Kidney tubule cell (primary cell): ENCODE measurements around the gene EGF.
A peak's percentile ranks its signal among the peaks of the same experiment; 100 is the strongest.
"Not testable (repeated sequence)": the region's sequence is repeated elsewhere in the genome, so short reads cannot be mapped to it uniquely, and the experiment has no call there.

Experiments used
- DNase-seq: peaks from one replicate; pipeline ENCODE4 v3.0.0-alpha.2; 2018; ENCODE audit warnings: low spot score

EGF gene

DNA sequence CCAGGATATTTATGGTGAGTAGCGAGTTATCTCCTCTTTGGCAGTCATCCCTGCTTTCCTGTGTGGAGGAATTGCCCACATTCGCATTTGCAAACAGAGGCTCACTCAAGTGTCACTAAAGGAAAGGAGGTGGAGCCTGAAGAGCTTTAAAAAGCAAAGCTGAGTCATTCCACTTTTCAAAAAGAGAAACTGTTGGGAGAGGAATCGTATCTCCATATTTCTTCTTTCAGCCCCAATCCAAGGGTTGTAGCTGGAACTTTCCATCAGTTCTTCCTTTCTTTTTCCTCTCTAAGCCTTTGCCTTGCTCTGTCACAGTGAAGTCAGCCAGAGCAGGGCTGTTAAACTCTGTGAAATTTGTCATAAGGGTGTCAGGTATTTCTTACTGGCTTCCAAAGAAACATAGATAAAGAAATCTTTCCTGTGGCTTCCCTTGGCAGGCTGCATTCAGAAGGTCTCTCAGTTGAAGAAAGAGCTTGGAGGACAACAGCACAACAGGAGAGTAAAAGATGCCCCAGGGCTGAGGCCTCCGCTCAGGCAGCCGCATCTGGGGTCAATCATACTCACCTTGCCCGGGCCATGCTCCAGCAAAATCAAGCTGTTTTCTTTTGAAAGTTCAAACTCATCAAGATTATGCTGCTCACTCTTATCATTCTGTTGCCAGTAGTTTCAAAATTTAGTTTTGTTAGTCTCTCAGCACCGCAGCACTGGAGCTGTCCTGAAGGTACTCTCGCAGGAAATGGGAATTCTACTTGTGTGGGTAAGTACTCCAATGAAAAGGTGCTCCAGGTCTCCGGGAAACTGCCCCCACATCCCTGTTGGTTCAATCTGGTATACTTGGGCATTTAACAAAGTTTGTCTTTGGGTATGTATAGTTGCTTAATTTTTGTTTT is at the start of gene EGF:
TSS of gene EGF (plus strand) at position 178 of the 890 bp plus-strand sequence. CDS start at position 631, 453 bp downstream.
- DNase-seq, result peak; percentile 81

DNA sequence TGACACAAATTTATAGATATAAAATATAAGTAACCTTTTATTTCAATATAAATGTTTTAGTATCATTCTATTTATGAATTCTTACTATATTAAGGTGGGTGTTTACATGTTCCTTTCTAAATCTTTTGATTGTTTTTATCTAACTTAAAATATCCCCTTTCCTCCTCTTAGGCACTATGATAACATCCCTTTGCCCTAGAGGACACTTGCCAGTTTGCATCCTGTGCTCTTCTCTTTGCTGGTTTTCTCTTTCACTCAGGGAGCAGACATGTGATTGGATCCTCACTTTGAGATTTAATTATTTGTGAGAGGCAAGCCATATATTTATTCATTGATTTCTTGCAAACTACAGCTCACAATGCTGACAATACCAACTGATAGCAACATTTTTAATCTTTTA is 48.5 kb upstream of the EGF start:
- no peak for DNase-seq

DNA sequence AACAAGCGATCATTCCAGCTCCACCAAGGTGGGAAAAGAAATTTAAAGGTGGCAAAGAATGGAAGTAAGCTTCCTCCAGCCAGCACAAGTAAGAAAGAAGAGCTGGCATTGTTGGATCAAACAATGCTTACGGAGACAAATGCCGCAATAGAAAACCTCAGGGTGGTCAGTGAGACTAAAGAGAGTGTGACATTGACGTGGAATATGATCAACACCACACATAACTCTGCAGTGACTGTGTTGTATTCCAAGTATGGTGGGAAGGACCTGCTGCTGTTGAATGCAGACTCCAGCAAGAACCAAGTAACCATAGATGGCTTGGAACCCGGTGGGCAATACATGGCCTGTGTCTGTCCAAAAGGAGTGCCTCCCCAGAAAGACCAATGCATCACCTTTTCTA is 42.6 kb upstream of the EGF start:
- no peak for DNase-seq

DNA sequence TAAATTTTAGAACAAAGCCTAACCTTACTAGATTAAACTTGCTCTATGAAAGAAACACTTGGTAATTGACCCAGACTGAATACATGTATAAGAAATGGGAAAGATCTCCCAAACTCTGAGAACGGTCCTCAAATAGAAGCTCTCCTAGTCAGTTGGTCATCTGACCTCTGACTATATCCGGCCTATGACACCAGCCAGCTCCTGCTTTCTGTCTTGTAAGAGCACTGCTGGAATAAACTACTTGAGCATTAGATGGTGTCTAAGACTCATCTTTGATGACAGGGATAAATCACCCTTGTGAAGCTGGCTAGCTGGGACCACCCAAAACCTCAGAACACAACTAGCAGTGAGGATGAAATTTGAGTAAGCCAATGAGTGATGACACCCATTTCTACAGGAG is 40.6 kb upstream of the EGF start:
- DNase-seq, result no peak

DNA sequence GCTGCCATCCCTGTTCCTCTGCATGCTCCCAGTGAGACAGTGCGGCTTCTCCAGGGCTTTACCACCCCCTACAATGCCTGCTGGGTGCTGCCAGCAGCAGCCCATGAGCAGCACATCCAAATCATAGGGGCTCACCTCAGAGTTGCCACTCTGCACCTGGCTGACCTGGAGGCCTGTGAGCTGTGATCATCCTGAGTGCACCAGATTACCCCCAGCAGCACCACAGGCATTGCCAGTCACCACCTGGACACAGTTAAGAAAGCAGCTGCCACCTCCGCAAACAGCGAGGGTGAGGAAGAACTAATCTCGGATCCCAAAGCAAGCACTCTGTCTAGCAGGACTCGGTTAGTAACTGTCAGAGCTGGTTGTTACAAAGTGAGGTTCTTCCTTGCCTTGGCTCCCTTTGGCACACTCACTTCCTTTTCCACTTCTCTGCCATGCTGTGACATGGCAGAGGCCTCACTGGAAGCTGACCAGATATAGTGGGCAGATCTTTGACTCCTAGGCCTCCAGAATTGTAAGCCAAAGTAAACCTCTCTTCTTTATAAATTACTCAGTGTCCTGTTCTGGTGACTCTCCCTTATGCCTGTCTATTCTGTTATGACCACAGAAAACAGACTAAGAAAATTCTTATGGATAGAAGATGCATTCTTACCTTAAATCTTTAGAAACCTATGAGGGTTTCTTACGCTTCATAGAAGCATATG is 39.6 kb upstream of the EGF start:
- no peak for DNase-seq

DNA sequence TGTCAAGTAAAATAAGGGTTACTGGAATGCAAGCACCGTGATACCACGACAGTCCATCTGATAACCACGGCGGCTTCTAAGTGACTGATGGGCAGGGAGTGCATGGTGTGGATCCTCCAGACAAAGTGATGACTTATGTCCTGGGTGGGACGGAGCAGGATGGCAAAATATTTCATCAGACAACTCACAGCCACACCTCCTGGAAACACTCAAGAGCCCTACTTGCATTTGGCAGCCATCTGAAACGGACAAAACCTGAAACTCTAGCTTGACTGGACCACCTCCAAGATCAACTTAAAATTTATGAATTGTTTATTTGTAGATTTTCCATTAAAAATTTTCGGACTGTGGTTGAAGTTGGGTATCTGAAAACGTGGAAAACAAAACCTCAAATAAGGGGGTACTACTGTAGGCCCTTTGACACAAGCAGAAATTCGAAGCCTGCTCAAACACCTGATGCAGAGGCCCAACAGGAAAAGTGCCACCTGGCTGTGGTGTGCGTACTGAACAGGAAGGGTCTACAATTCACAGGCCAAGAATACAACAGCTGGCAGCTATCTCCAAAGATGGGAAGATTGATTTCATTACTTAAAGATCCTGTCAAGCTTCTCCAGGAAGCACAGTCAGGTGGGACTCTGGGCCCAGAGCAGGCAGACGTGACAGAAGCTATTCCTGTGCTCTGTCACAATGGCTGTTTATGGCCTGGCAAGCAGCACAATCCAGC is 38.7 kb upstream of the EGF start:
- no peak for DNase-seq

DNA sequence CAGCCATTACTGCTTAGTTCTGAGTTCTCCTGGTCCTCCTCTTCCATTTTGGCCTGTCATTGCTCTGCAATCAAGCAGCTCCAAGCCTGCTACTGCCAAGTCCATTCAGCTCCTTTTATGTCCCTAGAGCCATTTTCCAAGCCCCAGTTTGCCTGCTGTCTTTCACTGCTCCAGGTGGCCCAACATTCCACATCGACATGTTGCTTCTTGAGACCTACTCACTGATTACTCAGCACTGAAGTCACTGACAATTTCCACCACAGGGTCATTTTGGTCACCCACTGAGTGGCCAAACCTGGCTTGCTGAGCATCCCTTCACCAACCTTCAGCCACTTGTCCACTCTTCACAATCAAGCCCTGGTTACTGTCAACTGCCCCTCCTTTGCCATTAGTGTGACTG is 37.6 kb upstream of the EGF start:
- peak; percentile 12 for DNase-seq

DNA sequence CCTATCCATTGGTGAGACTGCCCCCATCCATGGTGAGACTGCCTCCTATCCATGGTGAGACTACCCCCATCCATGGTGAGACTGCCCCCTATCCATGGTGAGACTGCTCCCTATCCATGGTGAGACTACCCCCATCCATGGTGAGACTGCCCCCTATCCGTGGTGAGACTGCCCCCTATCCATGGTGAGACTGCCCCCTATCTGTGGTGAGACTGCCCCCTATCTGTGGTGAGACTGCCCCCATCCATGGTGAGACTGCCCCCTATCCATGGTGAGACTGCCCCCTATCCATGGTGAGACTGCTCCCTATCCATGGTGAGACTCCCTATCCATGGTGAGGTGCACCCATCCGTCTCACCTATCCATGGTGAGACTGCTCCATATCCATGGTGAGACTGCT is 37.1 kb upstream of the EGF start:
- not testable (repeated sequence) for DNase-seq

DNA sequence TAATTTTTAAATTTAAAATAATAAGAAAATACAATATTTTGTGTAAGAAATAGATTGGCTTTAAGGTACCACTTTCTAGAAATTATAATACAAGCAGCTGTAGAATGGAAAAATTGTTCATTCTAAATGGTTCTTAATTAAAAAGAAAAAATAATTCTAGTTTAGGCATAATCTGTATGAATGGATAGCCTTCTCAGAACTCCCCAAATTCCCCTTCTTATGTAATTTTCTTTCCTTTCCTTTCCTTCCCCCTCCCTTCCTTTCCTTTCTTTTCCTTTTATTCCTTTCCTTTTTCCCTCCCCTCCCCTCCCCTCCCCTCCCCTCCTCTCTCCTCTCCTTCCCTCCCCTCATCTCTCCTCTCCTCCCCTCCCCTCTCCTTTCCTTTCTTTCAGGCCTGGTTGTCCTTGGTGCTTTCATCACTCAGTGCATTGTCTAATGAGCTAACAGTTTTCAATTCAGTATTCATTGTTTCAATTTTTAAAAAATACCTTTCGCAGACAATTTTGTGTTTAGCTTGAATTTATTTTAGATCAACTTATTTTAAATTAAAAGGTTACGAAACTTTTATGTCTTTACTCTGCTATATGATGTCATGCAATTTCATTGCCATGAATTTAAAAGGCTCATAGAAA is 35.9 kb upstream of the EGF start:
- DNase-seq, result no peak

DNA sequence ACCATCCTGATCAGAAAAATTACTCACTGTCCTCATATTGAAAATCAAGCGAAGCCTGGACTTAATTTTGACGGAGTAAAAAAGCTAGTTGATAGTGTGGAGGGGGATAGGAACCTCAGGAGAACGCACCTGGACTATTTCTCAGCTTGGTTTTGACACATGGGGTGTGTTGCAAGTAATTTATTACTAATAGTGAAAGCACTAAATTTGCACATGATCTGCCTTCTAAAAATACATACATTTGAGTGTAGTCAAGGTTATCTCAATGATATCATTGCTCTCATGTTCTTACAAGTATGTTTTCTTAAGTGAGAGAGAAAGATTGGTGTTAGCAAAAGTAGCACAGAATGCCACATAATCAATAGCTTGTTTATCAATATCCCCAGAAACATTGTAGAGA is 35.3 kb upstream of the EGF start:
- no peak for DNase-seq

DNA sequence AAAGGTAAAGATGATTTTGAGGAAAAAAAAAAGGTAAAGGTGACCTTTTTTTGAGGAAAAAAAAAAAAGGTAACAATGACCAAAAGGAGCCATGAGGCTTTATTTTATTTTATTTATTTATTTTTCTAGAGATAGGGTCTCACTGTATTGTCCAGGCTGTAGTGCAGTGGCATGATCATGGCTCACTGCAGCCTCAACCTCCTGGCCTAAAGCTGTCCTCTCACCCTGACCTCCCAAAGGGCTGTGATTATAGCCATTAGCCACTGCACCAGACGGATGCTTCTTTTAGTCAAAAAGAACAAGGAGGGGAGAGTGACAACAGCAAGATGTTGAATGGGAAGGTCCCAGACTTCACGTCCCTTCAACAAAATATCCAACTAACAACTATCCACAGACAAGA is 34.3 kb upstream of the EGF start:
- DNase-seq, result no peak

DNA sequence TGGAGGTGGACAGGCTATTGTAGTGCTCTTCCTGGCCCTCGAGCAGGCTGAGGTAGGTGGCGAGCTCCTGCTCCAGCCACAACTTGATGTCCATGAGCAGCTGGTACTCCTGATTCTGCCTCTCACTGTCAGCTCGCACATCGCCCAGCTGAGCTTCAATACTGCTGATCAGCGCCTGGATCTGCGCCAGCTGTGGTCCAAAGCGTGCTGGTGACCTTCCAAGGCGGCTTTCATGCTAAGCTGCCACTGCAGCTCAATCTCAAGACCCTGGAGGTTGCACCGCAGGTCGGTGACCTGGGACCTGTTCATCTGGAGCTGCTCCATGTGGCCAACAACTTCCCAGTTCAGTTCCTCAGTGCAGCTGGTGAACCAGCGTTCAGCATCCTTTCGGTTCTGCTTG is 33.6 kb upstream of the EGF start:
- DNase-seq, result no peak

DNA sequence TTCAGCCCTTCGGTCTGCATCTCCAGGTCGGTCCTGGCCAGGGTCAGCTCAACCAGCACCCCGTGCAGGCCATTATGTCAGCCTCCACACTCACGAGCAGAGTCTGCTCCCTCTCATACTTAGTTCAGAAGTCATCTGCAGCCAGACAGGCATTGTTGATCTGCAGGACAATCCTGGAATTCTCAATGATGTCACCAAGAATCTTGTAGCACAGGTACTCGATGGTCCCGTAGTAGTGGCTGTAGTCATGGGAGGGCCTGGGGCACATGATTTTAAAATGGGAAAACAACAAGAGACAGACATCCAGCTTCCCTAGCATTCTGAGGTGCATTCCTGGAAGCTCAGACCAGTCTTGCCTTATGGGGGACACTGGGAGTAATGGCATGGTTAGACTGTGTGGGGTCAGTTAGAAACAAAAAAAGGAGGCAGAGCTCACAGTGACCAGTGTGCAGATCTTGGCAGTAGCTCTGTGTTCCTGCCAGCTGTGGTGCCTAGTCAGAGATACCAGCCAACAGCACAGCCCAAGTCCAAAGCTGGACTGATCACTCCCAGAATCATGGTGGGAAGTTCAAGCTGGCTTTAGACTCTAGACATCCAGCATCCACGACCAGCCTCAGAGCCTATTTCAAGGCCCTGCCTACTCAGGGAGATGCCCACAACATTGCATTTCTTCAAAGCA is 32.9 kb upstream of the EGF start:
- no peak for DNase-seq

DNA sequence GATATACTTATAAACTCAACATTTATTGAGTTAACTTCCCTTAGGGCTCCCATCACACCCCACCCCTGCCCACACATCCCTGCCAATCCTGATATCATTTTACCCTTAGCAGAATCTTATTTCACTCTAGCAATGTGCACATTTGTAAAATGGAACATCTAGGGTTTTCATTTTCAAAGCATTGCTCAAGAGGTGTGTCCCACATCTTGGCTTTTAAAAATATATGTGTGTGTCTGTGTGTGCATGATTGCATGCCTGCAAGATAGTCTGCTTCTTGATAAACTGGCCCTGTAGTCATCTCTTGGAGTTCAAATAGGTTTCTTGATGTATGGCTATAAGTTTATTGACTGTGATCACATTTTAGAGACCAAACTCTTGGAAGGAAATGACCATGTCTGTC is 26.4 kb upstream of the EGF start:
- no peak for DNase-seq

DNA sequence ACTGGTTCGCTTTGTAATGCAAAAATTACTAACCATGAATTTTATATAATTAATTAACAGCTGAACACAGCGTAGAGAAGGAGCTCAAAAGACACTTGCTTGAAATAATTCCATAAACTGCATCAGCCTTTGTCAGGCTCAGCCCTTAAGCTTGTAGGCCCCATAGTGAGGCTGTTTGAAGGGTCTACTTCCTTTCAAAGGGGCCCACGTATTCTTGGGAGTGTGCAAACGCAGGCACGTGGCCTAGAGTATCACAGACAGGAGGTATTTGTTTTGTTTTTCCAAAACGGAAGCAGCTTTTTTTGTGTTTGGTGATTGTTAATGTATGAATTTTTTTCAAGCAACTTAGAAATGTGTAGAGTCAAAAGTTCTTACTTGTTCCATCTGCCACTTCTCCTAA is 25.6 kb upstream of the EGF start:
- no peak for DNase-seq

DNA sequence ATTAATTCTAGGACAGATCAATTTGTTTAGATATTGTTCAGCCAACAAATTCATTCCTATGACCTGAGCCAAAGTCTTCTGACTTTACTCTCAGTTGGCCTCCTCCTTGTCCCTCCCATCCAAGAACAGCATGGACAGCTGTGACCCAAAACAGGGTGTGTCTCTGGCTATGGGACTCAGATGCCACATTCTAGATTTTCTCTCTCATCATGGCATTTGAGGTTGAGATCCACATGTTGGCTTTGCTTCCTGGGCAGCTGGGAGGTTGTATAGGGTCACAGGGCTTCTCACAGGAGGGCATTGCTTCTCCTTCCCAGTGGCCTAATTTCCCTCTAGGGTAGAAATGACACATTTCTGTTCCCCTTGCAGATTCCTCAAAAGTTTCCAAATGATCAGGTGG is 22.6 kb upstream of the EGF start:
- DNase-seq, result no peak

DNA sequence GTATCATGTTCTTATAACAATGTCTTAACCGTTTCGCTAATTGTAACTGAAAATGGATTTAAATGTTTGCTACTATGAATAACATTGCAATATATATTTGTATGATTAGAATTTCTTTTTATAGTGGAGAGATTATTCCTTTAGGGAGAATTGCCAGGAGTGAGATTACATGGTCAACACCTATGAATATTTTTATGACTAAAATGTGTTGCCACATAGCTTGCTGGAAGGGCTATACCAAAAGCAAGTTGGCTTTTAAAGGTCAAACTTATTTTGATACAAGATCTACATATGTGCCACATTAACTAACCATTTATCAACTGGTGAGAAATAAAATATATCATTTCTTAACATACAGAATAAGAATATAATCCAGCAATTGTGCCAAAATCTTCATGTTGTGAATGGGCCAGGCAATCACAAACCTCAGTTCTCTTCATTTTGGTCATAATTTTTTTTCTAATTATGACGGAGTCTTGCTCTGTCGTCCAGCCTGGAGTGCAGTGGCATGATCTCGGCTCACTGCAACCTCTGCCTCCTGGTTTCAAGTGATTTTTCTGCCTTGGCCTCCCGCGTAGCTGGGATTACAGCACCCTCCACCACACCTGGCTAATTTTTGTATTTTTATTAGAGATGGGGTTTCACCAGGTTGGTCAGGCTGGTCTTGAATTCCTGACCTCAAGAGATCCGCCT is 10.0 kb upstream of the EGF start:
- no peak for DNase-seq

DNA sequence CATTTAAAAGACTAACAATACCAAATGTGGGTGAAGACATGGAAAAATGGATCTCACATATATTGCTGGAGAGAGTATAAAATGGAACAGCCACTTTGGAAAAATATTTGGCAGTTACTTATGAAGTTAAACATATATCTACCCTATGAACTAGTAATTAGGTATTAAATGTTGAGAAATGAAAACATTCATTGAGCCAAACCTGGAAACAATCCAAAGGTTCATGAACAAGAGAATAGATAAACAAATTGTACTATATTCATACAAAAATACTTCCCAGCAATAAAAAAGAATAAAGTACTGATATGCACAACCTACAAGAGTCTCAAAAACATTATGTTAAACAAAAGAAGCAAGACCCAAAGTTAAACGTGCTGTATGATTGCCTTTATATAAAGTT is 4.0 kb upstream of the EGF start:
- DNase-seq, result no peak

DNA sequence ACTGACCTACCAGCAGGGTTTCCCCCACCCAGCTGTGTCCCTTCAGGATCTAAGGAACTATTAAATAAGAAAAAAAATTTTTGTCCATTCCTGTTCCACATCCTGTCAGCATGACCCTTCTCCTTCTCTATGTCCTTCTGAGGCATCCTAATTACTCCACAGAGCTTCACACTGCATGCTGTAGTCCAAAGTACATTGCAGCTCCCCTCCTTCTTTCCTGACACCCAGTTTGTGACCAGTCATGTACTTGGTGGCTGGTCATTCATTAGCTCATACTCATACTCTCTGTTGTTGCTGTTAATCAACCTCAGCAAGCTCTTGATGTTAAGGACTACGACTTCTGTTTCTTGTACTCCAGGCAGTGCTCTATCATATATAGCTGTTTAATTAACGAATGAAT is 2.4 kb upstream of the EGF start:
- DNase-seq, result peak; percentile 42

DNA sequence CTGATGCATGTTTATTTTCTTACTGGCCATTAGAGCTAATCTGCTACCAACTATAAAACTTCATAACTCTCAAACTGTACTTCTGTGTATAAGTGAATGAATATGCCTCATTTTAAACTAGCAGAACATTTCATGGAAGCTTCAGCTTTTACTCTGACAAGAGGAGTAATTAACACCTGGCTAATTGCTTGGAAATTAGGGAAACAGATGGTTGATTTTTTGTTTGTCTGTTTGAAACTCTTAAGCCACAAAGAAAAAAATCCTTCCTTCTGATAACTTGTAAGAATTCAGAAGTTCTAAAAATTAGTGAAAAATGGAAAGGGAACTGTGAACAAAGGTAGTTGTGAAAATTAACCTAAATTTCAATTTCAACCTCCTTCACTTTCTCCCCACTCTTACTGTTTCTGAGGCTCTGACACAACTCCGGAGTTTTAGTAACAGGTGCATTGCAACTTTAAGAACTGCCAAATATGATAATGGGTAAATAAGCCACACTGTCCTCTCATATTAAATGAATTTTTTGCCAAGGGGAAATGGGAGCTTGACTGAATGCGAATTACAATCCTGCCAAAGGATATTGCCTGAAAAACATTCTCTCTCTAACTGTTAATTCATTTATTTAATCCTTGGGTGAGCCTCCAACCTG is 1.0 kb downstream of the EGF start:
- no peak for DNase-seq

DNA sequence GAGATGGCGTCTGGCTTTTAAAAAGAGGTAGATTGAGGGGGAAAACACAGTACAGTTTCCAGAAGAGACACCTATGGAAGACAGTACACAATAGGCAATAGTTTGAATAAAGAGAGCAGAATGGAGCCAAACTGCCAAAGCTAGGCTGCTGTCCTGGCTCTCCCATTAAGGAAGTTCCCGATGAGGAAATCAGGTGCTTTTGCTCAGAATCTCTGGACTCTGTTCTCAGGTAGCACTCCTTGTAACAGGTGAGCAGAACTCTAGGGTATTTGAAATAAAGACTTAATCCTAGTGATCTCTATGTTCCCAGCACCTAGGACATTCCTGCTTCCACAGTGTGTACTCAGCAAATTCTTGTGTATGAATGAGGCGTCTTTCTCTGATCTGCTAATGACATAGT is 1.6 kb downstream of the EGF start:
- DNase-seq, result no peak
